Endothelial cell (in vitro differentiated cells): ENCODE results near the gene GRM1. TPM values are rescaled to one million over a fixed set of nuclear protein-coding genes. Genes with fewer than 3 reads are reported as not detected.

Source experiments
- DNase-seq: peaks from one replicate; pipeline ENCODE4 v3.0.0; 2021; ENCODE audit warnings: low spot score
- H3K27ac Mint-ChIP-seq: one replicate; pipeline ENCODE4 v1.8.0; 2021; ENCODE audit warnings: mixed read lengths, inconsistent platforms; ENCODE audit not compliant: unreplicated experiment
- H3K27me3 Mint-ChIP-seq: one replicate; pipeline ENCODE4 v1.8.0; 2021; ENCODE audit warnings: mild to moderate bottlenecking, moderate library complexity, mixed read lengths, inconsistent platforms; ENCODE audit not compliant: unreplicated experiment
- H3K36me3 Mint-ChIP-seq: one replicate; pipeline ENCODE4 v1.8.0; 2021; ENCODE audit warnings: mild to moderate bottlenecking, low read depth, mixed read lengths, inconsistent platforms; ENCODE audit not compliant: unreplicated experiment
- H3K4me1 Mint-ChIP-seq: one replicate; pipeline ENCODE4 v1.8.0; 2021; ENCODE audit warnings: mild to moderate bottlenecking, mixed read lengths, inconsistent platforms; ENCODE audit not compliant: unreplicated experiment
- H3K4me3 Mint-ChIP-seq: one replicate; pipeline ENCODE4 v1.8.0; 2021; ENCODE audit warnings: mild to moderate bottlenecking, mixed read lengths, inconsistent platforms; ENCODE audit not compliant: unreplicated experiment
- H3K9me3 Mint-ChIP-seq: one replicate; pipeline ENCODE4 v1.8.0; 2021; ENCODE audit warnings: mixed read lengths, inconsistent platforms; ENCODE audit not compliant: unreplicated experiment
- CTCF ChIP-seq: fragments of 200-600 bp; sonication (generic); IDR thresholded peaks from one replicate; pipeline ENCODE4 v1.5.0; 2021; ENCODE audit warnings: antibody characterized with exemption; ENCODE audit not compliant: unreplicated experiment
- total RNA-seq: library from RNA; stranded (reverse); fragmentation: NEBNext Ultra II Directional; extraction: Animal tissue kit (Norgen Biotek cat#: 25700); gene quantifications from one replicate; pipeline ENCODE4 v1.2.1, GENCODE V29; 2021; ENCODE audit not compliant: unreplicated experiment

The GRM1 gene
- total RNA-seq, 1 donor from 2014 or later, result 0.23 TPM

- DNase-seq, result no peak
- TF ChIP-seq CTCF, result no peak
- Mint-ChIP-seq H3K27ac (no peak overlapping the region), H3K36me3 (no peaks in the 10 kb centered on the region), H3K9me3 (no peaks in the 10 kb centered on the region), H3K27me3 (no peaks in the 10 kb centered on the region), H3K4me3 (no peak overlapping the region), H3K4me1 (no peaks in the 10 kb centered on the region)
Observed at GRCh38 chr6:146481527-146481926, 452.7 kb downstream of the GRM1 start.

GRCh38 chr6:146484411-146484810 lies 455.5 kb downstream of the GRM1 start:
- Mint-ChIP-seq H3K4me3 (no peak overlapping the region), H3K4me1 (no peaks in the 10 kb centered on the region), H3K27ac (no peak overlapping the region), H3K36me3 (no peaks in the 10 kb centered on the region), H3K27me3 (no peaks in the 10 kb centered on the region), H3K9me3 (no peaks in the 10 kb centered on the region)
- no peak for DNase-seq
- TF ChIP-seq CTCF, result no peak

Other genes starting within 250 kb of the GRM1 start
- gene FBXO30, start 214.3 kb upstream of the GRM1 start, total RNA-seq, result 14.2 TPM
- gene SHPRH, start 64.7 kb upstream of the GRM1 start, total RNA-seq, result 20.7 TPM